ENCODE data around the gene B4GALT7. TPM values are rescaled to one million over a fixed set of nuclear protein-coding genes. Genes with fewer than 3 reads are reported as not detected.

Gene B4GALT7
- 34.1 and 40.7 TPM in 2 replicates for total RNA-seq

GRCh38 chr5:177599731-177600507, at the start of gene B4GALT7:
Gene B4GALT7 (plus strand): TSS chr5:177600132. CDS start chr5:177600211, 79 bp downstream.

GRCh38 chr5:177554474-177555111, 45.3 kb upstream of the B4GALT7 start, which contains the start of gene FAM193B:
Gene FAM193B (minus strand): TSS chr5:177554563. CDS start chr5:177554458, 105 bp downstream.

GRCh38 chr5:177592010-177592834, 7.7 kb upstream of the B4GALT7 start, which contains the start of gene TMED9:
Gene TMED9 (plus strand): TSS chr5:177592203. CDS start chr5:177592215, 12 bp downstream.

Other genes with a start within 250 kb of the B4GALT7 start
- gene LMAN2, start 248.5 kb upstream of the B4GALT7 start, total RNA-seq = 258 and 315 TPM in 2 replicates
- gene RGS14, start 242.2 kb upstream of the B4GALT7 start, total RNA-seq = 15.5 and 17.8 TPM in 2 replicates
- gene SLC34A1, start 215.7 kb upstream of the B4GALT7 start, total RNA-seq = not detected in 2 replicates
- gene PFN3, start 199.5 kb upstream of the B4GALT7 start, total RNA-seq = not detected in 2 replicates
- gene F12, start 190.6 kb upstream of the B4GALT7 start, total RNA-seq = 7.5 and 8.3 TPM in 2 replicates
- gene GRK6, start 173.5 kb upstream of the B4GALT7 start, total RNA-seq = 42.3 and 51.4 TPM in 2 replicates
- gene PRR7, start 153.3 kb upstream of the B4GALT7 start, total RNA-seq = 22.4 and 35.6 TPM in 2 replicates
- 106 and 126 TPM in 2 replicates for gene DBN1, start 126.5 kb upstream of the B4GALT7 start, total RNA-seq
- 157 and 206 TPM in 2 replicates for gene PDLIM7, start 102.5 kb upstream of the B4GALT7 start, total RNA-seq
- gene DOK3, start 90.3 kb upstream of the B4GALT7 start, total RNA-seq = 0.53 and 0.55 TPM in 2 replicates
- 82.1 and 121 TPM in 2 replicates for gene DDX41, start 83.2 kb upstream of the B4GALT7 start, total RNA-seq
- 16.0 and 19.3 TPM in 2 replicates for gene FAM193B, start 45.6 kb upstream of the B4GALT7 start, total RNA-seq
- 171 and 185 TPM in 2 replicates for gene TMED9, start 7.9 kb upstream of the B4GALT7 start, total RNA-seq
- gene FAM153A, start 182.8 kb downstream of the B4GALT7 start, total RNA-seq = not detected in 2 replicates